Osteocyte (in vitro differentiated cells): ENCODE data around the gene PTPRD. TPM values are rescaled to one million over a fixed set of nuclear protein-coding genes. Genes with fewer than 3 reads are reported as not detected.
A peak's percentile ranks its signal among the peaks of the same experiment; 100 is the strongest.

ENCODE experiments used
- DNase-seq: peaks from one replicate; pipeline ENCODE4 v3.0.0; 2021; ENCODE audit warnings: mixed read lengths; ENCODE audit not compliant: unreplicated experiment; ENCODE audit errors: extremely low spot score
- H3K27ac Mint-ChIP-seq: one replicate; pipeline ENCODE4 v1.8.0; 2021; ENCODE audit warnings: mild to moderate bottlenecking, mixed read lengths; ENCODE audit not compliant: unreplicated experiment
- H3K27me3 Mint-ChIP-seq: one replicate; pipeline ENCODE4 v1.8.0; 2021; ENCODE audit warnings: mixed read lengths; ENCODE audit not compliant: unreplicated experiment
- H3K36me3 Mint-ChIP-seq: one replicate; pipeline ENCODE4 v1.8.0; 2021; ENCODE audit warnings: mixed read lengths; ENCODE audit not compliant: unreplicated experiment
- H3K4me1 Mint-ChIP-seq: one replicate; pipeline ENCODE4 v1.8.0; 2021; ENCODE audit warnings: mixed read lengths; ENCODE audit not compliant: unreplicated experiment
- H3K4me3 Mint-ChIP-seq: one replicate; pipeline ENCODE4 v1.8.0; 2021; ENCODE audit warnings: mild to moderate bottlenecking, moderate library complexity, mixed read lengths; ENCODE audit not compliant: unreplicated experiment
- H3K9me3 Mint-ChIP-seq: one replicate; pipeline ENCODE4 v1.8.0; 2021; ENCODE audit warnings: mixed read lengths; ENCODE audit not compliant: unreplicated experiment
- total RNA-seq: library from RNA; stranded (reverse); gene quantifications from 2 replicates; pipeline ENCODE4 v1.2.1, GENCODE V29; 2021
- TF ChIP-seq, protein P1 (sequence below): fragments of 200-600 bp; sonication (generic); IDR thresholded peaks from 2 replicates; pipeline ENCODE4 v1.5.0; 2021; ENCODE audit warnings: antibody characterized with exemption, mild to moderate bottlenecking, moderate library complexity

PTPRD gene
- total RNA-seq, 1 donor from 2014 or later: 5.4 TPM

- Mint-ChIP-seq H3K4me1 (no peaks in the 10 kb centered on the region), H3K27me3 (peaks cover 9% of the 10 kb centered on the region), H3K9me3 (no peaks in the 10 kb centered on the region), H3K27ac (no peak overlapping the region), H3K36me3 (no peaks in the 10 kb centered on the region), H3K4me3 (no peak overlapping the region)
- TF ChIP-seq, protein P1, sequence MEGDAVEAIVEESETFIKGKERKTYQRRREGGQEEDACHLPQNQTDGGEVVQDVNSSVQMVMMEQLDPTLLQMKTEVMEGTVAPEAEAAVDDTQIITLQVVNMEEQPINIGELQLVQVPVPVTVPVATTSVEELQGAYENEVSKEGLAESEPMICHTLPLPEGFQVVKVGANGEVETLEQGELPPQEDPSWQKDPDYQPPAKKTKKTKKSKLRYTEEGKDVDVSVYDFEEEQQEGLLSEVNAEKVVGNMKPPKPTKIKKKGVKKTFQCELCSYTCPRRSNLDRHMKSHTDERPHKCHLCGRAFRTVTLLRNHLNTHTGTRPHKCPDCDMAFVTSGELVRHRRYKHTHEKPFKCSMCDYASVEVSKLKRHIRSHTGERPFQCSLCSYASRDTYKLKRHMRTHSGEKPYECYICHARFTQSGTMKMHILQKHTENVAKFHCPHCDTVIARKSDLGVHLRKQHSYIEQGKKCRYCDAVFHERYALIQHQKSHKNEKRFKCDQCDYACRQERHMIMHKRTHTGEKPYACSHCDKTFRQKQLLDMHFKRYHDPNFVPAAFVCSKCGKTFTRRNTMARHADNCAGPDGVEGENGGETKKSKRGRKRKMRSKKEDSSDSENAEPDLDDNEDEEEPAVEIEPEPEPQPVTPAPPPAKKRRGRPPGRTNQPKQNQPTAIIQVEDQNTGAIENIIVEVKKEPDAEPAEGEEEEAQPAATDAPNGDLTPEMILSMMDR: peak; percentile 24
- DNase-seq: no peak
Measured at GRCh38 chr9:10232352-10232930, 380.4 kb downstream of the PTPRD start.

GRCh38 chr9:10230512-10230911 is 382.3 kb downstream of the PTPRD start:
- H3K36me3 Mint-ChIP-seq: no peaks in the 10 kb centered on the region
- peaks cover 9% of the 10 kb centered on the region for H3K27me3 Mint-ChIP-seq
- H3K4me3 Mint-ChIP-seq: no peak overlapping the region
- no peak overlapping the region for H3K27ac Mint-ChIP-seq
- TF ChIP-seq, protein P1: no peak
- no peaks in the 10 kb centered on the region for H3K4me1 Mint-ChIP-seq
- DNase-seq: no peak
- H3K9me3 Mint-ChIP-seq: no peaks in the 10 kb centered on the region

- H3K9me3 Mint-ChIP-seq: no peaks in the 10 kb centered on the region
- TF ChIP-seq, protein P1: no peak
- H3K27me3 Mint-ChIP-seq: peaks cover 11% of the 10 kb centered on the region
- H3K4me3 Mint-ChIP-seq: no peak overlapping the region
- no peaks in the 10 kb centered on the region for H3K4me1 Mint-ChIP-seq
- no peak overlapping the region for H3K27ac Mint-ChIP-seq
- no peaks in the 10 kb centered on the region for H3K36me3 Mint-ChIP-seq
- DNase-seq: no peak
Measured at GRCh38 chr9:10228082-10228481, 384.7 kb downstream of the PTPRD start.

GRCh38 chr9:10226996-10227395 is 385.8 kb downstream of the PTPRD start:
- Mint-ChIP-seq H3K27me3 (peaks cover 11% of the 10 kb centered on the region), H3K4me1 (no peaks in the 10 kb centered on the region), H3K27ac (no peak overlapping the region), H3K4me3 (no peak overlapping the region), H3K36me3 (no peaks in the 10 kb centered on the region), H3K9me3 (no peaks in the 10 kb centered on the region)
- DNase-seq: no peak
- TF ChIP-seq, protein P1: no peak

DNA sequence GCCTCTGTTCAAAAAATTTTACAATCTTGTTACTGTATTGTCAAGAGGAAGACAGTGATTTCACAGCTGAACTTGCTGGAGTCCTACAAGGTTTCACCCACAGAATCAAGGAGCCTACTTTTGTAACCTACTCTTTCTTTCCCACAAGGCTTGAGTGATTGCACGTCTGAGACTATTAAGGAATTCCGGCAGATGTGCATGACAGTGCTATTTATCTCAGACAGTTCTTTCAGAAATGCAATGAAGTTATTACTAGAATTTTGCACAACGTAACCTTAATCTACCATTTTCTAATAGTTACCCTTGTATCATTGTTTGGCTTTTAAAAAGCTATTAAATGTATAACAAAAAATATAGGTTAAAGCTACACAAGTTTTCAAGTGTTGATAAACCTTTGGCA is 400.1 kb downstream of the PTPRD start:
- Mint-ChIP-seq H3K9me3 (no peaks in the 10 kb centered on the region), H3K4me1 (peaks cover 6% of the 10 kb centered on the region), H3K27me3 (peaks cover 20% of the 10 kb centered on the region), H3K27ac (no peak overlapping the region), H3K36me3 (no peaks in the 10 kb centered on the region), H3K4me3 (no peak overlapping the region)
- no peak for DNase-seq
- TF ChIP-seq, protein P1: no peak
